HEK293T (cell line): ENCODE results near the gene GCNT2.

Experiments
- ELF4 ChIP-seq: fragments of 450-650 bp; IDR thresholded peaks from 2 replicates; pipeline ENCODE4 v1.6.1; 2017; ENCODE audit warnings: antibody characterized with exemption
- FOXK2 ChIP-seq: fragments of 450-650 bp; IDR thresholded peaks from 2 replicates; pipeline ENCODE4 v1.6.1; 2016; ENCODE audit warnings: mild to moderate bottlenecking
- FOXM1 ChIP-seq: fragments of 450-650 bp; IDR thresholded peaks from 2 replicates; pipeline ENCODE4 v1.6.1; 2017; ENCODE audit warnings: mild to moderate bottlenecking, borderline replicate concordance
- HDGF ChIP-seq: fragments of 450-650 bp; IDR thresholded peaks from 2 replicates; pipeline ENCODE4 v1.6.1; 2017; ENCODE audit warnings: antibody characterized with exemption, borderline replicate concordance
- LEF1 ChIP-seq: fragments of 450-650 bp; IDR thresholded peaks from 2 replicates; pipeline ENCODE4 v1.6.1; 2017; ENCODE audit warnings: mild to moderate bottlenecking, borderline replicate concordance
- NFRKB ChIP-seq: fragments of 450-650 bp; IDR thresholded peaks from 2 replicates; pipeline ENCODE4 v1.6.1; 2016; ENCODE audit warnings: mild to moderate bottlenecking, moderate library complexity
- PKNOX1 ChIP-seq: fragments of 450-650 bp; IDR thresholded peaks from 2 replicates; pipeline ENCODE4 v1.6.1; 2016

- TF ChIP-seq NFRKB (no peak), FOXK2 (no peak), PKNOX1 (no peak), HDGF (no peak), FOXM1 (no peak), ELF4 (no peak), LEF1 (no peak)
Observed at GRCh38 chr6:10557913-10558312, 36.8 kb downstream of the GCNT2 start.
